Gastroesophageal sphincter (tissue), 3 donors: ENCODE measurements around the gene KHSRP.
A peak's percentile ranks its signal among the peaks of the same experiment; 100 is the strongest.

Source experiments
- EP300 ChIP-seq: sonication (generic); formaldehyde crosslinking; IDR thresholded peaks from one replicate; pipeline ENCODE4 v1.6.1; 2017; ENCODE audit warnings: antibody characterized with exemption, mild to moderate bottlenecking
- POLR2A ChIP-seq, 2 donors: fragments of 450-650 bp; IDR thresholded peaks; one replicate each; pipeline ENCODE4 v1.6.1; 2017; ENCODE audit warnings: antibody characterized with exemption in 2 of 2, mild to moderate bottlenecking in 2 of 2, moderate library complexity in 1 of 2
- POLR2AphosphoS5 ChIP-seq: sonication (generic); formaldehyde crosslinking; IDR thresholded peaks from one replicate; pipeline ENCODE4 v1.6.1; 2017; ENCODE audit warnings: antibody characterized with exemption
- TF ChIP-seq, protein P1 (sequence below), 4 experiments: fragments of 200-600 bp in 2 of 4; fragments of 450-650 bp in 2 of 4; sonication (generic) in 1 of 4; IDR thresholded peaks; one replicate each; pipeline ENCODE4 v1.5.1; 2017 to 2019; ENCODE audit warnings: antibody characterized with exemption in 4 of 4, mild to moderate bottlenecking in 2 of 4, moderate library complexity in 2 of 4

DNA sequence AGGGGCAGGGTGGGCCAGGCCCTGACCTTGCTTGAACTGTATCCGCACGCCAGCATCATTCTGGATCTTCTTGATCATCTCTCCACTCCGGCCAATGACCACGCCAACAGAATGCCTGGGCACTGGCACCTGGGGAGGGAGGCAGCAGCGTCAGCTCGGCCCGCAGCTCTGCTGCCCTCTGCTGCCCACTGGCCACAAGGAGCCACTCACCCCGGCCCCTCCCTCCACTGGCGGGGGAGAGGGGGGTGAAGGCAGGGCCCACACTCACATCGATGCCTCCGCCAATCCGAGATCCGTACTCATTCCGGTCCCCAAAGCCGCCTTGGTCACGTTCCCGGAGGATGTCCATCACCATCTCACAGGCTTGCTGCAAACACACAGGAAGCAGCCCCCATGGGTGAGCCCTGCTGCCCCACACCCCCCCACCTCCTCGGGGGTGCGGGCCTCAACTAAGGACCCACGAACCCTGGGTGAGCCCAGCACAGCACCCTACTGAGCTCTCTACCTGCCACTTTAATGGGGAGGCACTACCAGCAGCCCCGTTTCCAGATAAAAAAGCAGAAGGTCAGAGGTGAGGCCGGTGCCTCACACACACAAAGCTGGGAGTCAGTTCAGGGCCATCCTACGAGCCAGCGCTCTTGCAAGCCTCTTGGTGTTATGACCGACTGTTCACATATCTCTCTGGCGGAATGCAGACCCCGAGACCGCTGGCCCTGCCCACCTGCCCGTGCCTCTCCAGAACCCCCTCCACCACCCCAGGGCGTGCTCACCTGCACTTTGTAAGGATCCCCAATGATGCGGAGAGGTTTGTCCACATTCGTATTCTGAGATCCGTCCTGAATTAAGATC is 6.7 kb downstream of the KHSRP start:
- no peak for TF ChIP-seq EP300
- TF ChIP-seq, protein P1, sequence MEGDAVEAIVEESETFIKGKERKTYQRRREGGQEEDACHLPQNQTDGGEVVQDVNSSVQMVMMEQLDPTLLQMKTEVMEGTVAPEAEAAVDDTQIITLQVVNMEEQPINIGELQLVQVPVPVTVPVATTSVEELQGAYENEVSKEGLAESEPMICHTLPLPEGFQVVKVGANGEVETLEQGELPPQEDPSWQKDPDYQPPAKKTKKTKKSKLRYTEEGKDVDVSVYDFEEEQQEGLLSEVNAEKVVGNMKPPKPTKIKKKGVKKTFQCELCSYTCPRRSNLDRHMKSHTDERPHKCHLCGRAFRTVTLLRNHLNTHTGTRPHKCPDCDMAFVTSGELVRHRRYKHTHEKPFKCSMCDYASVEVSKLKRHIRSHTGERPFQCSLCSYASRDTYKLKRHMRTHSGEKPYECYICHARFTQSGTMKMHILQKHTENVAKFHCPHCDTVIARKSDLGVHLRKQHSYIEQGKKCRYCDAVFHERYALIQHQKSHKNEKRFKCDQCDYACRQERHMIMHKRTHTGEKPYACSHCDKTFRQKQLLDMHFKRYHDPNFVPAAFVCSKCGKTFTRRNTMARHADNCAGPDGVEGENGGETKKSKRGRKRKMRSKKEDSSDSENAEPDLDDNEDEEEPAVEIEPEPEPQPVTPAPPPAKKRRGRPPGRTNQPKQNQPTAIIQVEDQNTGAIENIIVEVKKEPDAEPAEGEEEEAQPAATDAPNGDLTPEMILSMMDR (IDR thresholded peaks at IDR 0.05), result peak in 3 of 4 experiments; percentile 52 to 63 (median 56)
- no peak for TF ChIP-seq POLR2A (IDR thresholded peaks at IDR 0.05)
- TF ChIP-seq POLR2AphosphoS5, result no peak
